ENCODE data around the gene EFNA2.

EFNA2 gene

GRCh38 chr19:1272423-1273262 lies 13.0 kb upstream of the EFNA2 start:
- DNase-seq: no peak

GRCh38 chr19:1273263-1274041 lies 12.2 kb upstream of the EFNA2 start:
- no peak for DNase-seq

- no peak for DNase-seq
Observed at GRCh38 chr19:1274081-1274851, 11.4 kb upstream of the EFNA2 start.

GRCh38 chr19:1274852-1275259 lies 10.8 kb upstream of the EFNA2 start:
- no peak for DNase-seq

GRCh38 chr19:1275260-1275975 lies 10.3 kb upstream of the EFNA2 start, which contains the start of gene FAM174C:
TSS of gene FAM174C (plus strand) at chr19:1275530. CDS start at chr19:1275550, 20 bp downstream.
- DNase-seq: peak; percentile 96

- no peak for DNase-seq
Observed at GRCh38 chr19:1275976-1276627, 9.6 kb upstream of the EFNA2 start.

- peak; percentile 42 for DNase-seq
Observed at GRCh38 chr19:1276628-1277022, 9.0 kb upstream of the EFNA2 start.

GRCh38 chr19:1277061-1277460 lies 8.6 kb upstream of the EFNA2 start:
- no peak for DNase-seq

GRCh38 chr19:1278074-1278473 lies 7.6 kb upstream of the EFNA2 start:
- no peak for DNase-seq

GRCh38 chr19:1278713-1279660 lies 6.7 kb upstream of the EFNA2 start:
- DNase-seq: no peak

GRCh38 chr19:1279782-1280341 lies 5.8 kb upstream of the EFNA2 start:
- DNase-seq: peak; percentile 84

- DNase-seq: no peak
Observed at GRCh38 chr19:1280636-1281568, 4.8 kb upstream of the EFNA2 start.

- DNase-seq: no peak
Observed at GRCh38 chr19:1281569-1282287, 3.9 kb upstream of the EFNA2 start.

GRCh38 chr19:1282588-1283206 lies 3.0 kb upstream of the EFNA2 start:
- no peak for DNase-seq

GRCh38 chr19:1283207-1283916 lies 2.3 kb upstream of the EFNA2 start:
- DNase-seq: no peak

GRCh38 chr19:1283917-1284292 lies 1.8 kb upstream of the EFNA2 start:
- DNase-seq: no peak

GRCh38 chr19:1284293-1284978 lies 1.2 kb upstream of the EFNA2 start:
- no peak for DNase-seq

Data from CD4-positive, alpha-beta T cell treated with Interleukin-10 for 1 hour (primary cell).